ENCODE results near the gene TMEM131L. TPM values are rescaled to one million over a fixed set of nuclear protein-coding genes. Genes with fewer than 3 reads are reported as not detected.

The TMEM131L gene
- total RNA-seq, 1 experiment from 2014 or later = 19.7 TPM

DNA sequence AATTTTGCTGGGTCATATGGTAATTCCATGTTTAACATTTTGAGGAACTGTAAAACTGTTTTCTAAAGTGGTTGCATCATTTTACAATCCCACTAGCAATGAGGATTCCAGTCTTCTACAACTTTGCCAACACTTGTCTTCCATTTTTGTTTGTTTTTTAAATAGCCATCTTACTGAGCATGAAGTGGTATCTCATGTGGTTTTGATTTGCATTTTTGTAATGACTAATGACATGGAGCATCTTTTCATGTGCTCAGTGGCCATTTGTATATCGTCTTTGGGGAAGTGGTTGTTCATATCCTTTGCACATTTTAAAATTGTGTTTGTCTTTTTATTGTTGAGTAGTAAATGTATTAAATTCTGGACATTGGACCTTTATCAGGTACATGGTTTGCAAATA lies 94.7 kb downstream of the TMEM131L start:
- Histone ChIP-seq H3K4me2 (ENCODE audit: low read length) (no peak overlapping the region), H3K4me3 (replicated peaks in 1 of 2; ENCODE audit: low read depth in 1 of 2, low read length in 2 of 2) (no peak overlapping the region), H2AFZ (ENCODE audit: low read depth, low read length, poor library complexity, severe bottlenecking) (no peak overlapping the region), H3K9me3 (ENCODE audit: control insufficient read depth in 1 of 2, insufficient read depth in 1 of 2, low read depth in 1 of 2, low read length in 2 of 2) (no peaks in the 10 kb centered on the region), H3K27ac (ENCODE audit: low read depth, low read length) (no peak overlapping the region), H3K4me1 (ENCODE audit: control insufficient read depth in 1 of 2, insufficient read depth in 2 of 2, low read length in 2 of 2) (peaks cover 13 to 14% of the 10 kb centered on the region in 2 experiments), H4K20me1 (ENCODE audit: insufficient read depth) (no peaks in the 10 kb centered on the region), H3K36me3 (ENCODE audit: control insufficient read depth in 1 of 2, insufficient read depth in 2 of 2, low read length in 2 of 2) (no peaks in the 10 kb centered on the region), H3K27me3 (ENCODE audit: insufficient read depth, low read length) (no peaks in the 10 kb centered on the region), H3K9ac (ENCODE audit: low read length) (no peak overlapping the region), H3K9me2 (ENCODE audit: insufficient read depth) (no peaks in the 10 kb centered on the region), H3K79me2 (ENCODE audit: insufficient read depth, low read length) (no peaks in the 10 kb centered on the region; the same call in 1 of the 2 replicates)
- TF ChIP-seq SP1 (IDR thresholded peaks at IDR 0.05; ENCODE audit: low read depth) = no peak
- ChIA-PET RAD21 (ENCODE audit: low non-redundant PET in 1 of 2, low total read pairs in 2 of 2, uncharacterized antibody in 2 of 2, unreplicated experiment in 2 of 2) (no interaction called here), CTCF (no interaction called here), POLR2A (no interaction called here)
- intact Hi-C loops (cut with micrococcal nuclease) = no loop called here
- no TSS peak for BruUV-seq (replicated peaks)
- DNase-seq (ENCODE audit: low read depth, low spot score) (no peak), ATAC-seq (no peak)

DNA sequence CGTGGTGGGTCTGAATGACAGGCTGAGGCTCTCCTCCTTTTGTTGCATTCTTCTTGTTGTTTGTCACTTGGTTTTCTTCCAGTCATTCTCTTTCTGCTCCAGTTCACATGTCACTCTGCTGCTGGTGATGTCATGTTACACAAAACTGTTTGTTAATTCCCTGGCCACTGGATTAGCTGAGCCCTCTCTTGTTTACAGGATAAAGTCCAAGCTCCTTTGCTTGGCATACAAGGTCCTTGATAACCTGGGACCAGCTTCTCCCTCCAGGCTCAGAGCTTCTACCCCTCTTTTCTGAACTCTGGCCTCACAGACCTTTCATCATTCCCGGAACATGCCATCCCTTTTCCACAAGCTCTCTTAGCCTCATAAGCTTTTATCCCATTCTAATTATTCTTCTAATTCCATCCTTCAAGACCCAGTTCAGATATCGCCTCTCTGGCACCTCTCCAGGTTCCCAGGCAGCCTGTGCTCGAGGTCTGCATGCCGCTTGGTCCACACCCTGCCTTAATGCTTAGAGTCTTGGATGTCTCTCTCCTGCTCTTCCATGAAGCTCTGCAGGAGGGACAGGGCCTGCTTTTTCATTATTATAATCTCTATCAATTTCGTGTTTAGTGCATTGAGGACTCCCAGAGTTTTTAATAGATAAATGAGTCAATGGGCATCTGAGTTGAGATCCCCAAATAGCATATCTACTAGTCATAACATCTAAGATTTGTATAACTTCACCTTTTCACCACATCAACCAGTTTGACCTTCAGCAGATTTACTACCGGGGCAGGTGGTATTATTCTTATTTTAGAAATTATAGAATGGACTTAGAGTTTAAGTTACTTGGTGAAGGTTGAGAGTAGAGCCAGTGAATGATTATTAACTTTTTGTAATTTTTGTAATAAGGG lies 98.7 kb downstream of the TMEM131L start:
- Histone ChIP-seq H3K4me1 (ENCODE audit: control insufficient read depth in 1 of 2, insufficient read depth in 2 of 2, low read length in 2 of 2) (peaks cover 23 to 34% of the 10 kb centered on the region in 2 experiments), H3K36me3 (ENCODE audit: control insufficient read depth in 1 of 2, insufficient read depth in 2 of 2, low read length in 2 of 2) (no peaks in the 10 kb centered on the region), H4K20me1 (ENCODE audit: insufficient read depth) (no peaks in the 10 kb centered on the region), H3K79me2 (ENCODE audit: insufficient read depth, low read length) (no peaks in the 10 kb centered on the region; the same call in 1 of the 2 replicates), H3K9me2 (ENCODE audit: insufficient read depth) (no peaks in the 10 kb centered on the region), H3K27me3 (ENCODE audit: insufficient read depth, low read length) (no peaks in the 10 kb centered on the region), H3K9ac (ENCODE audit: low read length) (no peak overlapping the region), H2AFZ (ENCODE audit: low read depth, low read length, poor library complexity, severe bottlenecking) (no peak overlapping the region), H3K9me3 (ENCODE audit: control insufficient read depth in 1 of 2, insufficient read depth in 1 of 2, low read depth in 1 of 2, low read length in 2 of 2) (no peaks in the 10 kb centered on the region), H3K27ac (ENCODE audit: low read depth, low read length) (peak overlapping the region; percentile 2; the same call in 1 of the 2 replicates), H3K4me3 (replicated peaks in 1 of 2; ENCODE audit: low read depth in 1 of 2, low read length in 2 of 2) (no peak overlapping the region), H3K4me2 (ENCODE audit: low read length) (peak overlapping the region; percentile 18; the same call in 1 of the 2 replicates)
- BruUV-seq (replicated peaks) = no TSS peak
- intact Hi-C loops (cut with micrococcal nuclease) = no loop called here
- RAD21 ChIA-PET (ENCODE audit: low non-redundant PET in 1 of 2, low total read pairs in 2 of 2, uncharacterized antibody in 2 of 2, unreplicated experiment in 2 of 2) = no interaction called here
- ATAC-seq = peak; percentile 49; the same call in 1 of the 2 replicates
- POLR2A ChIA-PET = no interaction called here
- CTCF ChIA-PET = interaction anchor here (1.2 kb wide), 1 partner anchor 9 kb away, joined by 4 read pairs; no protein-coding TSS in a partner anchor
- no peak for DNase-seq (ENCODE audit: low read depth, low spot score)
- TF ChIP-seq ZFX (IDR thresholded peaks at IDR 0.05) (no peak), POLR2A (IDR thresholded peaks at IDR 0.05; ENCODE audit: borderline replicate concordance, extremely low read depth, insufficient read depth, insufficient read length) (no peak), EZH2 (IDR thresholded peaks at IDR 0.05) (no peak), CEBPB (IDR thresholded peaks at IDR 0.05; ENCODE audit: low read depth) (no peak), ZNF274 (IDR thresholded peaks at IDR 0.05; ENCODE audit: low read depth, low read length) (no peak), EGR1 (IDR thresholded peaks at IDR 0.05; ENCODE audit: low read depth) (no peak), TCF7L2 (IDR thresholded peaks at IDR 0.05; ENCODE audit: borderline replicate concordance, extremely low read depth, insufficient read depth, insufficient read length) (no peak), SP1 (IDR thresholded peaks at IDR 0.05; ENCODE audit: low read depth) (no peak), CBX3 (IDR thresholded peaks at IDR 0.05; ENCODE audit: low read depth) (no peak)
- TF ChIP-seq, protein P1, sequence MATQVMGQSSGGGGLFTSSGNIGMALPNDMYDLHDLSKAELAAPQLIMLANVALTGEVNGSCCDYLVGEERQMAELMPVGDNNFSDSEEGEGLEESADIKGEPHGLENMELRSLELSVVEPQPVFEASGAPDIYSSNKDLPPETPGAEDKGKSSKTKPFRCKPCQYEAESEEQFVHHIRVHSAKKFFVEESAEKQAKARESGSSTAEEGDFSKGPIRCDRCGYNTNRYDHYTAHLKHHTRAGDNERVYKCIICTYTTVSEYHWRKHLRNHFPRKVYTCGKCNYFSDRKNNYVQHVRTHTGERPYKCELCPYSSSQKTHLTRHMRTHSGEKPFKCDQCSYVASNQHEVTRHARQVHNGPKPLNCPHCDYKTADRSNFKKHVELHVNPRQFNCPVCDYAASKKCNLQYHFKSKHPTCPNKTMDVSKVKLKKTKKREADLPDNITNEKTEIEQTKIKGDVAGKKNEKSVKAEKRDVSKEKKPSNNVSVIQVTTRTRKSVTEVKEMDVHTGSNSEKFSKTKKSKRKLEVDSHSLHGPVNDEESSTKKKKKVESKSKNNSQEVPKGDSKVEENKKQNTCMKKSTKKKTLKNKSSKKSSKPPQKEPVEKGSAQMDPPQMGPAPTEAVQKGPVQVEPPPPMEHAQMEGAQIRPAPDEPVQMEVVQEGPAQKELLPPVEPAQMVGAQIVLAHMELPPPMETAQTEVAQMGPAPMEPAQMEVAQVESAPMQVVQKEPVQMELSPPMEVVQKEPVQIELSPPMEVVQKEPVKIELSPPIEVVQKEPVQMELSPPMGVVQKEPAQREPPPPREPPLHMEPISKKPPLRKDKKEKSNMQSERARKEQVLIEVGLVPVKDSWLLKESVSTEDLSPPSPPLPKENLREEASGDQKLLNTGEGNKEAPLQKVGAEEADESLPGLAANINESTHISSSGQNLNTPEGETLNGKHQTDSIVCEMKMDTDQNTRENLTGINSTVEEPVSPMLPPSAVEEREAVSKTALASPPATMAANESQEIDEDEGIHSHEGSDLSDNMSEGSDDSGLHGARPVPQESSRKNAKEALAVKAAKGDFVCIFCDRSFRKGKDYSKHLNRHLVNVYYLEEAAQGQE (IDR thresholded peaks at IDR 0.05; ENCODE audit: low read depth) = no peak
- TF ChIP-seq, protein P2, sequence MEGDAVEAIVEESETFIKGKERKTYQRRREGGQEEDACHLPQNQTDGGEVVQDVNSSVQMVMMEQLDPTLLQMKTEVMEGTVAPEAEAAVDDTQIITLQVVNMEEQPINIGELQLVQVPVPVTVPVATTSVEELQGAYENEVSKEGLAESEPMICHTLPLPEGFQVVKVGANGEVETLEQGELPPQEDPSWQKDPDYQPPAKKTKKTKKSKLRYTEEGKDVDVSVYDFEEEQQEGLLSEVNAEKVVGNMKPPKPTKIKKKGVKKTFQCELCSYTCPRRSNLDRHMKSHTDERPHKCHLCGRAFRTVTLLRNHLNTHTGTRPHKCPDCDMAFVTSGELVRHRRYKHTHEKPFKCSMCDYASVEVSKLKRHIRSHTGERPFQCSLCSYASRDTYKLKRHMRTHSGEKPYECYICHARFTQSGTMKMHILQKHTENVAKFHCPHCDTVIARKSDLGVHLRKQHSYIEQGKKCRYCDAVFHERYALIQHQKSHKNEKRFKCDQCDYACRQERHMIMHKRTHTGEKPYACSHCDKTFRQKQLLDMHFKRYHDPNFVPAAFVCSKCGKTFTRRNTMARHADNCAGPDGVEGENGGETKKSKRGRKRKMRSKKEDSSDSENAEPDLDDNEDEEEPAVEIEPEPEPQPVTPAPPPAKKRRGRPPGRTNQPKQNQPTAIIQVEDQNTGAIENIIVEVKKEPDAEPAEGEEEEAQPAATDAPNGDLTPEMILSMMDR (IDR thresholded peaks at IDR 0.05 in 2 of 3, conservative IDR thresholded peaks at IDR 0.05 in 1 of 3; ENCODE audit: borderline replicate concordance in 1 of 3, insufficient read depth in 1 of 3, low read depth in 2 of 3, low read length in 2 of 3) = no peak
- TF ChIP-seq, protein P3, sequence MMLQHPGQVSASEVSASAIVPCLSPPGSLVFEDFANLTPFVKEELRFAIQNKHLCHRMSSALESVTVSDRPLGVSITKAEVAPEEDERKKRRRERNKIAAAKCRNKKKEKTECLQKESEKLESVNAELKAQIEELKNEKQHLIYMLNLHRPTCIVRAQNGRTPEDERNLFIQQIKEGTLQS (IDR thresholded peaks at IDR 0.05) = no peak
- TF ChIP-seq, protein P4, sequence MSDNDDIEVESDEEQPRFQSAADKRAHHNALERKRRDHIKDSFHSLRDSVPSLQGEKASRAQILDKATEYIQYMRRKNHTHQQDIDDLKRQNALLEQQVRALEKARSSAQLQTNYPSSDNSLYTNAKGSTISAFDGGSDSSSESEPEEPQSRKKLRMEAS (IDR thresholded peaks at IDR 0.05) = no peak
